IMR-90 (cell line): ENCODE results near the gene COL7A1.

Experiments
- BHLHE40 ChIP-seq: fragments of 150-350 bp; IDR thresholded peaks from 2 replicates; pipeline ENCODE4 v1.6.1; 2016; ENCODE audit warnings: mild to moderate bottlenecking, low read depth, low read length
- CEBPB ChIP-seq: IDR thresholded peaks from 2 replicates; pipeline ENCODE4 v1.6.1; 2012; ENCODE audit warnings: low read depth, low read length, improper control_type of control experiment
- CTCF ChIP-seq: conservative IDR thresholded peaks from 2 replicates; pipeline ENCODE4 v1.5.1; 2012; ENCODE audit warnings: mild to moderate bottlenecking, low read depth, low read length, improper control_type of control experiment
- ELK1 ChIP-seq: fragments of 150-350 bp; IDR thresholded peaks from 2 replicates; pipeline ENCODE4 v1.6.1; 2016; ENCODE audit warnings: low read depth, mild to moderate bottlenecking, low read length, moderate library complexity, borderline replicate concordance
- FOS ChIP-seq: fragments of 150-350 bp; IDR thresholded peaks from 2 replicates; pipeline ENCODE4 v1.6.1; 2016; ENCODE audit warnings: low read depth, low read length
- MAFK ChIP-seq: IDR thresholded peaks from 2 replicates; pipeline ENCODE4 v1.6.1; 2012; ENCODE audit warnings: low read depth, low read length, improper control_type of control experiment
- MAZ ChIP-seq: IDR thresholded peaks from 2 replicates; pipeline ENCODE4 v1.6.1; 2012; ENCODE audit warnings: low read depth, mild to moderate bottlenecking, low read length, improper control_type of control experiment, moderate library complexity, borderline replicate concordance
- MXI1 ChIP-seq: IDR thresholded peaks from 2 replicates; pipeline ENCODE4 v1.6.1; 2012; ENCODE audit warnings: low read depth, mild to moderate bottlenecking, low read length, moderate library complexity, borderline replicate concordance
- POLR2A ChIP-seq: IDR thresholded peaks from 2 replicates; pipeline ENCODE4 v1.6.1; 2012; ENCODE audit warnings: mild to moderate bottlenecking, low read depth, low read length
- RAD21 ChIP-seq: IDR thresholded peaks from 2 replicates; pipeline ENCODE4 v1.6.1; 2012; ENCODE audit warnings: low read length, improper control_type of control experiment
- RCOR1 ChIP-seq: IDR thresholded peaks from 2 replicates; pipeline ENCODE4 v1.6.1; 2012; ENCODE audit warnings: mild to moderate bottlenecking, low read length, improper control_type of control experiment; ENCODE audit not compliant: insufficient replicate concordance
- RFX5 ChIP-seq: IDR thresholded peaks from 2 replicates; pipeline ENCODE4 v1.8.0; 2012; ENCODE audit warnings: low read depth, mild to moderate bottlenecking, low read length, moderate library complexity
- SMC3 ChIP-seq: fragments of 150-350 bp; IDR thresholded peaks from 2 replicates; pipeline ENCODE4 v1.6.1; 2016; ENCODE audit warnings: low read depth, mild to moderate bottlenecking, antibody characterized with exemption, low read length, moderate library complexity

- TF ChIP-seq POLR2A = no peak
- TF ChIP-seq CTCF = no peak
- no peak for TF ChIP-seq RAD21
- no peak for TF ChIP-seq BHLHE40
- no peak for TF ChIP-seq RCOR1
- TF ChIP-seq SMC3 = no peak
- TF ChIP-seq MAZ = no peak
- no peak for TF ChIP-seq FOS
- no peak for TF ChIP-seq MXI1
- TF ChIP-seq MAFK = no peak
- no peak for TF ChIP-seq RFX5
- no peak for TF ChIP-seq CEBPB
- TF ChIP-seq ELK1 = no peak
Measured at GRCh38 chr3:48514431-48515227, 80.5 kb downstream of the COL7A1 start.
